Fibroblast of lung (primary cell): ENCODE results near the gene CSNK2B. TPM values are rescaled to one million over a fixed set of nuclear protein-coding genes. Genes with fewer than 3 reads are reported as not detected.

Source experiments
- DNase-seq, 2 donors: peaks; one replicate each; pipeline versions ENCODE4 v3.0.0 to v3.0.0-alpha.2; 2010; ENCODE audit warnings: low read depth in 2 of 2
- H2AFZ ChIP-seq: 2 replicates; pipeline ENCODE4 v1.5.1; 2012; ENCODE audit warnings: low read length, control low read depth, inconsistent platforms
- H3K27ac ChIP-seq: 2 replicates; pipeline ENCODE4 v1.5.1; 2011; ENCODE audit warnings: low read length, control low read depth; ENCODE audit not compliant: insufficient read depth
- H3K27me3 ChIP-seq: 2 replicates; pipeline ENCODE4 v1.5.1; 2011; ENCODE audit warnings: mild to moderate bottlenecking, low read length; ENCODE audit not compliant: control insufficient read depth, insufficient read depth
- H3K36me3 ChIP-seq: 2 replicates; pipeline ENCODE4 v1.5.1; 2011; ENCODE audit warnings: low read length; ENCODE audit not compliant: control insufficient read depth, insufficient read depth
- H3K4me1 ChIP-seq: 2 replicates; pipeline ENCODE4 v1.5.1; 2011; ENCODE audit warnings: low read length; ENCODE audit not compliant: control insufficient read depth, insufficient read depth; ENCODE audit errors: extremely low read depth
- H3K4me2 ChIP-seq: 2 replicates; pipeline ENCODE4 v1.5.1; 2011; ENCODE audit warnings: low read length, control low read depth; ENCODE audit not compliant: insufficient read depth; ENCODE audit errors: extremely low read depth
- H3K4me3 ChIP-seq, 4 experiments: fragments of 200-600 bp in 1 of 4; sonication (generic) in 1 of 4; replicated peaks in 1 of 4; 2 replicates each; pipeline ENCODE4 v1.5.1; 2011 to 2016; ENCODE audit warnings: low read length in 4 of 4, low read depth in 3 of 4, mild to moderate bottlenecking in 3 of 4, control low read depth in 2 of 4, inconsistent platforms in 1 of 4, mixed read lengths in 1 of 4; ENCODE audit not compliant: insufficient read depth in 1 of 4; ENCODE audit errors: control extremely low read depth in 1 of 4
- H3K79me2 ChIP-seq: 2 replicates; pipeline ENCODE4 v1.5.1; 2012; ENCODE audit warnings: mild to moderate bottlenecking, low read length, inconsistent platforms; ENCODE audit not compliant: control insufficient read depth, insufficient read depth
- H3K9ac ChIP-seq: 2 replicates; pipeline ENCODE4 v1.5.1; 2011; ENCODE audit warnings: mild to moderate bottlenecking, low read length, control low read depth; ENCODE audit not compliant: insufficient read depth
- H3K9me3 ChIP-seq: 2 replicates; pipeline ENCODE4 v1.5.1; 2012; ENCODE audit warnings: low read depth, low read length; ENCODE audit not compliant: control insufficient read depth, insufficient read depth
- H4K20me1 ChIP-seq: 2 replicates; pipeline ENCODE4 v1.5.1; 2011; ENCODE audit warnings: low read length; ENCODE audit not compliant: control insufficient read depth, insufficient read depth; ENCODE audit errors: extremely low read depth
- CTCF ChIP-seq, 2 donors: IDR thresholded peaks in 1 of 2; conservative IDR thresholded peaks in 1 of 2; 1 replicate in 1 of 2; 2 replicates in 1 of 2; pipeline ENCODE4 v1.5.1; 2011 to 2012; ENCODE audit warnings: low read length in 2 of 2, control low read depth in 1 of 2, inconsistent platforms in 1 of 2, low read depth in 1 of 2, mild to moderate bottlenecking in 1 of 2
- EZH2 ChIP-seq: IDR thresholded peaks from 2 replicates; pipeline ENCODE4 v1.5.1; 2012; ENCODE audit warnings: low read length, control low read depth, mild to moderate bottlenecking; ENCODE audit errors: missing control alignments
- polyA plus RNA-seq, 2 donors: library from polyadenylated mRNA; depleted of rRNA in 1 of 2; stranded (reverse) in 1 of 2; unstranded in 1 of 2; fragments of >200 nt; gene quantifications; 2 replicates each; pipeline ENCODE4 v1.2.1, GENCODE V29; 2011 to 2012; ENCODE audit warnings: missing spikeins in 1 of 2
- total RNA-seq: library from RNA; depleted of rRNA; stranded (reverse); fragments of >200 nt; gene quantifications from 2 replicates; pipeline ENCODE4 v1.2.1, GENCODE V29; 2014

CSNK2B gene
- total and polyA plus RNA-seq, 2 donors (not counting 1 experiment from before 2014, with no cell fraction given) = 67.2 to 84.9 TPM

GRCh38 chr6:31658983-31659648 is 6.8 kb upstream of the CSNK2B start:
- H3K36me3 ChIP-seq = peaks cover 5% of the 10 kb centered on the region
- H3K9ac ChIP-seq = peak overlapping the region; percentile 24

GRCh38 chr6:31659649-31660380 is 6.1 kb upstream of the CSNK2B start:
- peak overlapping the region; percentile 76 for H3K9ac ChIP-seq
- H3K4me3 ChIP-seq = peak overlapping the region; percentile 90 to 99 (median 96)
- H3K79me2 ChIP-seq = peaks cover 41% of the 10 kb centered on the region
- H4K20me1 ChIP-seq = no peaks in the 10 kb centered on the region
- TF ChIP-seq EZH2 (no peak), CTCF (conservative IDR thresholded peaks at IDR 0.05 in 1 of 2, IDR thresholded peaks at IDR 0.05 in 1 of 2; ENCODE audit: low read depth in 1 of 2, low read length in 2 of 2) (no peak)
- H3K27ac ChIP-seq = peak overlapping the region; percentile 87
- H3K4me2 ChIP-seq = peak overlapping the region; percentile 100
- peak overlapping the region; percentile 5 for H2AFZ ChIP-seq
- DNase-seq = peak; percentile 25 to 38
- peaks cover 5% of the 10 kb centered on the region for H3K36me3 ChIP-seq
- H3K27me3 ChIP-seq = no peaks in the 10 kb centered on the region
- H3K4me1 ChIP-seq = peaks cover 22% of the 10 kb centered on the region
- H3K9me3 ChIP-seq = no peaks in the 10 kb centered on the region

More at GRCh38 chr6:31658983-31659648, 6.8 kb upstream of the CSNK2B start:
- TF ChIP-seq EZH2 = no peak
- TF ChIP-seq CTCF (conservative IDR thresholded peaks at IDR 0.05 in 1 of 2, IDR thresholded peaks at IDR 0.05 in 1 of 2; ENCODE audit: low read depth in 1 of 2, low read length in 2 of 2) = no peak
- Histone ChIP-seq H3K27ac (no peak overlapping the region), H3K9me3 (no peaks in the 10 kb centered on the region), H3K4me3 (peak overlapping the region; percentile 90 to 99 (median 96)), H3K4me2 (peak overlapping the region; percentile 100), H4K20me1 (no peaks in the 10 kb centered on the region), H3K27me3 (no peaks in the 10 kb centered on the region), H2AFZ (no peak overlapping the region), H3K4me1 (peaks cover 22% of the 10 kb centered on the region), H3K79me2 (peaks cover 43% of the 10 kb centered on the region)
- DNase-seq = no peak
